IMR-90 (cell line): ENCODE measurements around the gene TECPR2. TPM values are rescaled to one million over a fixed set of nuclear protein-coding genes. Genes with fewer than 3 reads are reported as not detected.

Source experiments
- ATAC-seq: fragments of 200-7000 bp; cut with Tn5 transposase; 2 replicates; pipeline ENCODE4 v1.9.1; 2020; ENCODE audit warnings: low read depth, mild to moderate bottlenecking, moderate library complexity
- BruUV-seq: library from RNA; stranded (reverse); fragments of 400-500 nt; replicated peaks from 2 replicates; lab custom pipeline; 2021; lab: Mats Ljungman, UMichigan
- CTCF ChIA-PET: fragments of 300-600 bp; formaldehyde crosslinking; extraction: SDS; loops from one replicate; lab custom pipeline; 2021; ENCODE audit warnings: antibody characterized with exemption; lab: Yijun Ruan, JAX
- POLR2A ChIA-PET: fragments of 300-600 bp; sonication (Branson Sonifier 250); formaldehyde crosslinking; loops from one replicate; lab custom pipeline; 2022; ENCODE audit warnings: antibody characterized with exemption; ENCODE audit not compliant: unreplicated experiment; lab: Charles Lee
- DNase-seq: peaks from one replicate; pipeline ENCODE4 v3.0.0; 2013
- H2AFZ ChIP-seq: replicated peaks from 2 replicates; pipeline ENCODE3; 2013; ENCODE audit warnings: low read length, mild to moderate bottlenecking; ENCODE audit not compliant: poor library complexity
- H2AK5ac ChIP-seq: 2 replicates; pipeline ENCODE4 v1.6.1; 2013; ENCODE audit warnings: low read depth, low read length, inconsistent platforms
- H2AK9ac ChIP-seq: replicated peaks from 2 replicates; pipeline ENCODE3; 2013; ENCODE audit warnings: mild to moderate bottlenecking, low read depth, low read length, moderate library complexity; ENCODE audit not compliant: poor library complexity
- H2BK120ac ChIP-seq: 2 replicates; pipeline ENCODE4 v1.6.1; 2013; ENCODE audit warnings: low read depth, low read length, inconsistent platforms
- H2BK15ac ChIP-seq: 3 replicates; pipeline ENCODE4 v1.6.1; 2013; ENCODE audit warnings: low read depth, low read length, inconsistent platforms
- H2BK20ac ChIP-seq: 2 replicates; pipeline ENCODE4 v1.6.1; 2013; ENCODE audit warnings: low read depth, mild to moderate bottlenecking, inconsistent platforms, low read length, moderate library complexity
- H2BK5ac ChIP-seq: 2 replicates; pipeline ENCODE4 v1.6.1; 2013; ENCODE audit warnings: mild to moderate bottlenecking, low read depth, low read length, inconsistent platforms; ENCODE audit not compliant: poor library complexity, severe bottlenecking
- H3K14ac ChIP-seq: replicated peaks from 2 replicates; pipeline ENCODE4 v1.6.1; 2013; ENCODE audit warnings: low read depth, low read length, inconsistent platforms
- H3K18ac ChIP-seq: 2 replicates; pipeline ENCODE4 v1.6.1; 2013; ENCODE audit warnings: low read depth, low read length, control low read depth
- H3K23ac ChIP-seq: 2 replicates; pipeline ENCODE4 v1.6.1; 2013; ENCODE audit warnings: low read depth, low read length, inconsistent platforms
- H3K27ac ChIP-seq: 2 replicates; pipeline ENCODE4 v1.5.1; 2013; ENCODE audit warnings: mild to moderate bottlenecking, control low read depth, low read length; ENCODE audit not compliant: insufficient read depth
- H3K27me3 ChIP-seq: 2 replicates; pipeline ENCODE4 v1.6.1; 2013; ENCODE audit warnings: low read length; ENCODE audit not compliant: control insufficient read depth, insufficient read depth
- H3K36me3 ChIP-seq: 2 replicates; pipeline ENCODE4 v1.6.1; 2013; ENCODE audit warnings: low read length, mixed read lengths; ENCODE audit not compliant: control insufficient read depth, insufficient read depth
- H3K4ac ChIP-seq: 2 replicates; pipeline ENCODE4 v1.6.1; 2013; ENCODE audit warnings: low read depth, low read length, inconsistent platforms
- H3K4me1 ChIP-seq: 2 replicates; pipeline ENCODE4 v1.6.1; 2013; ENCODE audit warnings: low read length, mixed read lengths; ENCODE audit not compliant: control insufficient read depth, insufficient read depth
- H3K4me2 ChIP-seq: 2 replicates; pipeline ENCODE4 v1.6.1; 2013; ENCODE audit warnings: low read depth, mild to moderate bottlenecking, control low read depth, low read length, moderate library complexity
- H3K4me3 ChIP-seq: 2 replicates; pipeline ENCODE4 v1.5.1; 2013; ENCODE audit warnings: low read depth, mild to moderate bottlenecking, control low read depth, low read length, moderate library complexity; ENCODE audit not compliant: insufficient read depth
- H3K56ac ChIP-seq: 2 replicates; pipeline ENCODE4 v1.6.1; 2013; ENCODE audit warnings: low read length, inconsistent platforms; ENCODE audit not compliant: insufficient read depth; ENCODE audit errors: extremely low read depth
- H3K79me1 ChIP-seq, 2 experiments: 2 replicates each; pipeline ENCODE4 v1.6.1; 2013; ENCODE audit warnings: low read length in 2 of 2, inconsistent platforms in 1 of 2, low read depth in 1 of 2
- H3K9ac ChIP-seq: 2 replicates; pipeline ENCODE4 v1.6.1; 2013; ENCODE audit warnings: low read depth, low read length, control low read depth
- H3K9me1 ChIP-seq: 2 replicates; pipeline ENCODE4 v1.6.1; 2013; ENCODE audit warnings: low read length, inconsistent platforms; ENCODE audit not compliant: insufficient read depth
- H3K9me3 ChIP-seq: 2 replicates; pipeline ENCODE4 v1.6.1; 2013; ENCODE audit warnings: low read length; ENCODE audit not compliant: control insufficient read depth, insufficient read depth
- H4K20me1 ChIP-seq: 2 replicates; pipeline ENCODE4 v1.6.1; 2013; ENCODE audit warnings: low read length, inconsistent platforms; ENCODE audit not compliant: insufficient read depth
- H4K5ac ChIP-seq: 2 replicates; pipeline ENCODE4 v1.6.1; 2013; ENCODE audit warnings: mild to moderate bottlenecking, low read depth, low read length, control low read depth
- H4K8ac ChIP-seq, 2 experiments: 2 replicates each; pipeline ENCODE4 v1.6.1; 2013; ENCODE audit warnings: low read depth in 2 of 2, low read length in 2 of 2, control low read depth in 1 of 2, inconsistent platforms in 1 of 2
- H4K91ac ChIP-seq: 2 replicates; pipeline ENCODE4 v1.6.1; 2013; ENCODE audit warnings: low read depth, low read length, inconsistent platforms; ENCODE audit not compliant: insufficient read depth
- BHLHE40 ChIP-seq: fragments of 150-350 bp; IDR thresholded peaks from 2 replicates; pipeline ENCODE4 v1.6.1; 2016; ENCODE audit warnings: mild to moderate bottlenecking, low read depth, low read length
- CEBPB ChIP-seq: IDR thresholded peaks from 2 replicates; pipeline ENCODE4 v1.6.1; 2012; ENCODE audit warnings: low read depth, low read length, improper control_type of control experiment
- CHD1 ChIP-seq: IDR thresholded peaks from 2 replicates; pipeline ENCODE4 v1.6.1; 2012; ENCODE audit warnings: low read depth, low read length, improper control_type of control experiment
- CTCF ChIP-seq: conservative IDR thresholded peaks from 2 replicates; pipeline ENCODE4 v1.5.1; 2012; ENCODE audit warnings: mild to moderate bottlenecking, low read depth, low read length, improper control_type of control experiment
- ELK1 ChIP-seq: fragments of 150-350 bp; IDR thresholded peaks from 2 replicates; pipeline ENCODE4 v1.6.1; 2016; ENCODE audit warnings: low read depth, mild to moderate bottlenecking, low read length, moderate library complexity, borderline replicate concordance
- FOS ChIP-seq: fragments of 150-350 bp; IDR thresholded peaks from 2 replicates; pipeline ENCODE4 v1.6.1; 2016; ENCODE audit warnings: low read depth, low read length
- MAZ ChIP-seq: IDR thresholded peaks from 2 replicates; pipeline ENCODE4 v1.6.1; 2012; ENCODE audit warnings: low read depth, mild to moderate bottlenecking, low read length, improper control_type of control experiment, moderate library complexity, borderline replicate concordance
- MXI1 ChIP-seq: IDR thresholded peaks from 2 replicates; pipeline ENCODE4 v1.6.1; 2012; ENCODE audit warnings: low read depth, mild to moderate bottlenecking, low read length, moderate library complexity, borderline replicate concordance
- NFE2L2 ChIP-seq: fragments of 150-350 bp; IDR thresholded peaks from 2 replicates; pipeline ENCODE4 v1.6.1; 2016; ENCODE audit warnings: low read depth, mild to moderate bottlenecking, low read length
- POLR2A ChIP-seq: IDR thresholded peaks from 2 replicates; pipeline ENCODE4 v1.6.1; 2012; ENCODE audit warnings: mild to moderate bottlenecking, low read depth, low read length
- RAD21 ChIP-seq: IDR thresholded peaks from 2 replicates; pipeline ENCODE4 v1.6.1; 2012; ENCODE audit warnings: low read length, improper control_type of control experiment
- RCOR1 ChIP-seq: IDR thresholded peaks from 2 replicates; pipeline ENCODE4 v1.6.1; 2012; ENCODE audit warnings: mild to moderate bottlenecking, low read length, improper control_type of control experiment; ENCODE audit not compliant: insufficient replicate concordance
- RFX5 ChIP-seq: IDR thresholded peaks from 2 replicates; pipeline ENCODE4 v1.8.0; 2012; ENCODE audit warnings: low read depth, mild to moderate bottlenecking, low read length, moderate library complexity
- SMC3 ChIP-seq: fragments of 150-350 bp; IDR thresholded peaks from 2 replicates; pipeline ENCODE4 v1.6.1; 2016; ENCODE audit warnings: low read depth, mild to moderate bottlenecking, antibody characterized with exemption, low read length, moderate library complexity
- USF2 ChIP-seq: fragments of 150-350 bp; IDR thresholded peaks from 2 replicates; pipeline ENCODE4 v1.6.1; 2017; ENCODE audit warnings: mild to moderate bottlenecking, antibody characterized with exemption, low read length, low read depth
- WGBS, 2 experiments: methylation state at CpG; one replicate each; pipeline versions ENCODE4 v1.1.5 to v1.1.7; 2013; ENCODE audit warnings: missing lambda C conversion rate in 2 of 2; ENCODE audit not compliant: insufficient read length in 1 of 2; ENCODE audit errors: extremely low coverage in 2 of 2; 5-methylcytosine and 5-hydroxymethylcytosine counted together
- dilution Hi-C: fragments of 300-500 bp; cut with HindIII; formaldehyde crosslinking; loops from one replicate; pipeline ENCODE4 v1.14.3; 2018; ENCODE audit warnings: low sequenced_read_pairs; ENCODE audit not compliant: unreplicated experiment
- in situ Hi-C: fragments of 300-500 bp; cut with MboI; formaldehyde crosslinking; loops from 3 replicates; pipeline ENCODE4 v1.14.3; 2019; ENCODE audit warnings: low sequenced_read_pairs, inconsistent platforms, mixed read lengths
- intact Hi-C: fragments of 100-400 bp; cut with micrococcal nuclease; formaldehyde crosslinking; loops from 2 replicates; pipeline ENCODE4 v1.10.0; 2022
- polyA plus RNA-seq, 3 experiments: library from polyadenylated mRNA; depleted of rRNA; stranded (reverse); fragments of >200 nt; gene quantifications; 2 replicates each; pipeline ENCODE4 v1.2.3, GENCODE V29; 2012; ENCODE audit warnings: low replicate concordance in 1 of 3
- total RNA-seq: library from RNA; depleted of rRNA; stranded (reverse); fragments of >200 nt; gene quantifications from 2 replicates; pipeline ENCODE4 v1.2.3, GENCODE V29; 2012

The TECPR2 gene
- total and polyA plus RNA-seq, 2 of the 4 experiments (the other 2 are of a cell fraction) = 9.5 to 11.7 TPM

- in situ Hi-C loops (no loop called here), dilution Hi-C loops (no loop called here), intact Hi-C loops (no loop called here)
- no peak overlapping the region for H2AK5ac ChIP-seq
- H3K4me2 ChIP-seq = no peak overlapping the region
- H3K36me3 ChIP-seq = peaks cover 14% of the 10 kb centered on the region
- H2AK9ac ChIP-seq = no peak overlapping the region
- H3K23ac ChIP-seq = no peak overlapping the region
- peaks cover 20% of the 10 kb centered on the region for H3K9me1 ChIP-seq
- H4K8ac ChIP-seq = no peak overlapping the region
- H3K4me3 ChIP-seq = no peak overlapping the region
- ChIA-PET CTCF (no interaction called here), POLR2A (no interaction called here)
- H3K9me3 ChIP-seq = no peaks in the 10 kb centered on the region
- H3K56ac ChIP-seq = no peak overlapping the region
- H3K4ac ChIP-seq = no peak overlapping the region
- peaks cover 49 to 51% of the 10 kb centered on the region in 2 experiments for H3K79me1 ChIP-seq
- H4K20me1 ChIP-seq = peaks cover 8% of the 10 kb centered on the region; the same call in 1 of the 2 replicates
- no peak overlapping the region for H3K9ac ChIP-seq
- ATAC-seq (no peak), DNase-seq (no peak)
- no peak overlapping the region for H2BK20ac ChIP-seq
- H3K27me3 ChIP-seq = no peaks in the 10 kb centered on the region
- BruUV-seq = no TSS peak
- no peak overlapping the region for H4K5ac ChIP-seq
- peaks cover 7% of the 10 kb centered on the region for H3K4me1 ChIP-seq
- no peak overlapping the region for H3K27ac ChIP-seq
- no peak overlapping the region for H3K14ac ChIP-seq
- WGBS, 2 experiments = no CpG with 5 or more reads among the region's 3 CpGs
- H2AFZ ChIP-seq = no peak overlapping the region
- no peak for TF ChIP-seq BHLHE40
- TF ChIP-seq MXI1 = no peak
- no peak for TF ChIP-seq RCOR1
- no peak for TF ChIP-seq CTCF
- no peak for TF ChIP-seq CHD1
- TF ChIP-seq SMC3 = no peak
- no peak for TF ChIP-seq CEBPB
- TF ChIP-seq USF2 = no peak
- TF ChIP-seq NFE2L2 = no peak
- no peak for TF ChIP-seq RFX5
- no peak for TF ChIP-seq FOS
- TF ChIP-seq ELK1 = no peak
- TF ChIP-seq POLR2A = no peak
- no peak for TF ChIP-seq RAD21
- no peak for TF ChIP-seq MAZ
- H4K91ac ChIP-seq = no peak overlapping the region
- no peak overlapping the region for H2BK120ac ChIP-seq
- no peak overlapping the region for H2BK15ac ChIP-seq
- H3K18ac ChIP-seq = no peak overlapping the region
- no peak overlapping the region for H2BK5ac ChIP-seq
Measured at GRCh38 chr14:102360388-102360787, 2.4 kb upstream of the TECPR2 start.
